ENCODE measurements around the gene KIAA1328. TPM values are rescaled to one million over a fixed set of nuclear protein-coding genes. Genes with fewer than 3 reads are reported as not detected.

The KIAA1328 gene
- total RNA-seq, 4 donors from 2014 or later, result 3.4 to 8.3 (median 6.6) TPM

DNA sequence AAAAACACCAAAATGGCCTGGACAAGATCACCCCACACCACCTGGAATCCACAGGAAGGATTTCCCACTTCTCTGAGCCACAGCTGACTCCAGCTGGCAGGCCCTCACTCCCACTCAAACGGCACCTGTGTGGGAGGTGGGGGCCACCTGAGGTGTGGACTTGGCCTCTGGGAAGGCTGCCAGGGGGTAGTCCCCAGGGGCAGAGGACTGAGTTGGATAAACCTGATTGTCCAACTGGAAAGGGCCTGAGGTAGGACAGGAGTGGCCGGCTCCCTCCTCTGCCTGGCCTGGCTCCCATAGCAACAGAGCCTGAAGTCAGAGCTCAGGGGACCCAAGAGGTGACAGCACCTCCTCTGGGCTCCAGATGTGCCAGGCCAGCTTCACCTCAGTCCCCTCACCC lies 436.5 kb downstream of the KIAA1328 start:
- TF ChIP-seq POLR2A (IDR thresholded peaks at IDR 0.05), result no peak
- TF ChIP-seq, protein P1, sequence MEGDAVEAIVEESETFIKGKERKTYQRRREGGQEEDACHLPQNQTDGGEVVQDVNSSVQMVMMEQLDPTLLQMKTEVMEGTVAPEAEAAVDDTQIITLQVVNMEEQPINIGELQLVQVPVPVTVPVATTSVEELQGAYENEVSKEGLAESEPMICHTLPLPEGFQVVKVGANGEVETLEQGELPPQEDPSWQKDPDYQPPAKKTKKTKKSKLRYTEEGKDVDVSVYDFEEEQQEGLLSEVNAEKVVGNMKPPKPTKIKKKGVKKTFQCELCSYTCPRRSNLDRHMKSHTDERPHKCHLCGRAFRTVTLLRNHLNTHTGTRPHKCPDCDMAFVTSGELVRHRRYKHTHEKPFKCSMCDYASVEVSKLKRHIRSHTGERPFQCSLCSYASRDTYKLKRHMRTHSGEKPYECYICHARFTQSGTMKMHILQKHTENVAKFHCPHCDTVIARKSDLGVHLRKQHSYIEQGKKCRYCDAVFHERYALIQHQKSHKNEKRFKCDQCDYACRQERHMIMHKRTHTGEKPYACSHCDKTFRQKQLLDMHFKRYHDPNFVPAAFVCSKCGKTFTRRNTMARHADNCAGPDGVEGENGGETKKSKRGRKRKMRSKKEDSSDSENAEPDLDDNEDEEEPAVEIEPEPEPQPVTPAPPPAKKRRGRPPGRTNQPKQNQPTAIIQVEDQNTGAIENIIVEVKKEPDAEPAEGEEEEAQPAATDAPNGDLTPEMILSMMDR (IDR thresholded peaks at IDR 0.05 in 4 of 5, conservative IDR thresholded peaks at IDR 0.05 in 1 of 5), result no peak
- Histone ChIP-seq H3K27me3 (peaks cover 0 to 7% (median 0%) of the 10 kb centered on the region in 3 donors), H3K27ac (no peak overlapping the region), H3K9me3 (no peaks in the 10 kb centered on the region), H3K4me3 (no peak overlapping the region), H3K36me3 (no peaks in the 10 kb centered on the region), H3K4me1 (no peaks in the 10 kb centered on the region)
- ATAC-seq (no peak), DNase-seq (no peak)
- intact Hi-C loops (cut with DNase I; ENCODE audit: low total_unique reads) (no loop called here), in situ Hi-C loops (cut with MboI; ENCODE audit: low sequenced_read_pairs in 4 of 4) (no loop called here)

DNA sequence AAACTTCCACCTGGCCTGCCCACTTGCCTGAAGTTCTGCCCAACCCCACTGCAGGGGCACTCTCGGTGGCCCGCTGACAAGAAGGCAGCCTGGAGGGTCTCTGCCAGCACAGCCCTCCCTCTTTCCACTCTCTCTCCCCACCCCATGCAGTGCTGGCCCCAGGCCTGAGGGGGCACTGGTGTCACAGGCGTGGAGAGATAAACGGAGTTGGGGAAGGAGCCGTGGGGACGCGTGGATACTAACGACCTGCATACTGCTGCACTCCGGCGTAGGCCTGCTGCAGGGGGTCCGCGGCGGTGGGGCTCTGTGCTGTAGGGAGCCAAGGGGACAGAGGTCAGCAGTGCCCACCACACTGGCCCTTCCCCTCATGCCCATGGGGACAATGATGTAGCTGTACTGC lies 437.4 kb downstream of the KIAA1328 start:
- in situ Hi-C loops (cut with MboI; ENCODE audit: low sequenced_read_pairs in 4 of 4) (no loop called here), intact Hi-C loops (cut with DNase I; ENCODE audit: low total_unique reads) (no loop called here)
- Histone ChIP-seq H3K9me3 (no peaks in the 10 kb centered on the region), H3K36me3 (no peaks in the 10 kb centered on the region), H3K4me3 (no peak overlapping the region), H3K27ac (no peak overlapping the region), H3K4me1 (no peaks in the 10 kb centered on the region), H3K27me3 (peaks cover 0 to 7% (median 0%) of the 10 kb centered on the region in 3 donors)
- DNase-seq (no peak), ATAC-seq (no peak)
- no peak for TF ChIP-seq POLR2A (IDR thresholded peaks at IDR 0.05)
- TF ChIP-seq, protein P1 (IDR thresholded peaks at IDR 0.05 in 4 of 5, conservative IDR thresholded peaks at IDR 0.05 in 1 of 5), result no peak

DNA sequence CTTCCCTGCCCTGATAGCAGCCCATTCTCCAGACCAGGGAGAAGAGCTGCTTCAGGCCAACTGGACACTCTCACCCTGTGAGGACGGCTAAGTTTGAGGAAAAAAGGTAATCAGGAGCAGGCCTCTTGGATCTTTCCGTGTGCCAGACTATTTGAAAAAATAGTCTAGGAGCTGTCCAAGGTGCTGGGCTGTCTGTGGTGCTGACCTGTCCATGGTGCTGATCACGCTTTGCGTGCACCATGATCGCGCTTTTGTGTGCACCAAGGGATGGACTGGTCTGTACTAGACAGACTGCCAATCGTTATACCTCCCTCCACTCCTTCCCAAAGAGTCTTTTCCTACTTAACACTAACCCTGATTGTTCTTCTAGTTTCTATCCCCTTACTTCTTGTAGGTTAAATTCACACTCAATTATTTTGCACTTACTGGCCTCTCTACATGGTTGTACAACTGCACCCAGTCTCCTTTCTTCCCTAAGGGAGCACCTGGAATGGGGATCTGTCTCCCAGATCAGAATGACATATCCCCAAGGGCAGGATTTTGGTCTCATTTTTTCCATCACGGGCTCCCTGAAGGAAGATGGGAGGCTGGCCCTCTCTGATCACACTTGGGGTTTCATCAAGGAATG lies 441.2 kb downstream of the KIAA1328 start:
- no peak for TF ChIP-seq POLR2A (IDR thresholded peaks at IDR 0.05)
- TF ChIP-seq, protein P1 (IDR thresholded peaks at IDR 0.05 in 4 of 5, conservative IDR thresholded peaks at IDR 0.05 in 1 of 5), result no peak
- Histone ChIP-seq H3K4me3 (no peak overlapping the region), H3K27me3 (peaks cover 7 to 22% (median 17%) of the 10 kb centered on the region in 3 donors), H3K27ac (no peak overlapping the region), H3K4me1 (no peaks in the 10 kb centered on the region), H3K9me3 (no peaks in the 10 kb centered on the region), H3K36me3 (no peaks in the 10 kb centered on the region)
- in situ Hi-C loops (cut with MboI; ENCODE audit: low sequenced_read_pairs in 4 of 4) (no loop called here), intact Hi-C loops (cut with DNase I; ENCODE audit: low total_unique reads) (no loop called here)
- no peak for ATAC-seq
- no peak for DNase-seq

DNA sequence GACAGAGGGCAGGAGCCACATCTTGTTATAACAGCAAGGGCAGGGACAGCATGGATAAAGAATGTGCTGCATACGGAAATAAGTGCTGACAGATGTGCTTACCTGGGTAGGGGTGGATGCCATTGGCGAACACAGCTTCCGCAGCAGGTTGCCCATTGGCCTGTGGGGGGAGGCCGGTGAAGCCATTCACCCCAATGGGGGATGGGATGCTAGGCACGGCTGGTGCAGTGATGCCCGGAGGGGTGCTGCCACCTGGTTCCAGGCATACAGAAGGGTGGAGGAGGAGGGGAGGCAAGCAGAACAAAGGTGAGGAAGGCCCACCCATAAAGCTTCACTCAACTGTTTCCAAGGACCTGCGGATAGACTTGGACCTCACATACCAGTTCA lies 441.7 kb downstream of the KIAA1328 start:
- Histone ChIP-seq H3K27ac (no peak overlapping the region), H3K4me3 (no peak overlapping the region), H3K27me3 (peaks cover 7 to 25% (median 22%) of the 10 kb centered on the region in 3 donors), H3K9me3 (no peaks in the 10 kb centered on the region), H3K36me3 (no peaks in the 10 kb centered on the region), H3K4me1 (no peaks in the 10 kb centered on the region)
- TF ChIP-seq, protein P1 (IDR thresholded peaks at IDR 0.05 in 4 of 5, conservative IDR thresholded peaks at IDR 0.05 in 1 of 5), result no peak
- TF ChIP-seq POLR2A (IDR thresholded peaks at IDR 0.05), result no peak
- intact Hi-C loops (cut with DNase I; ENCODE audit: low total_unique reads), result no loop called here
- in situ Hi-C loops (cut with MboI; ENCODE audit: low sequenced_read_pairs in 4 of 4), result no loop called here
- ATAC-seq, result no peak
- no peak for DNase-seq

DNA sequence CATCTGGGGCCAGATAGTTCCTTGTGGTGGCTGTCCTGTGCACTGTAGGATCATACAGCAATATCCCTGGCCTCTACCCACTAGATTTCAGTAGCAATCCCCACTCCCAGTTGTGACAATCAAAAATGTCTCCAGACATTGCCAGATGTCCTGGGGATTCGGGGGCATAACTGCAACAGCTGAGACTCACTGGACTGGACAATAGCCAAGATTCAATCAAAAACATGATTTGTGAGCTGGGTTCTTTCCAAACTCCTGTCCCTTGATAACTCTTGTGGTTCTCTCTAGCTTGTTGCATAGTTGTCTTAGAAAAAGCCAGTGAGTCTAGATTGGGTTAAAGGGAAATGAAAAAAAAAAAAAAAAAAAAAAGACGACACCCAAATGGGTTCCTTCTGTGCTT lies 443.3 kb downstream of the KIAA1328 start:
- intact Hi-C loops (cut with DNase I; ENCODE audit: low total_unique reads), result no loop called here
- Histone ChIP-seq H3K27ac (no peak overlapping the region), H3K36me3 (no peaks in the 10 kb centered on the region), H3K27me3 (peaks cover 12 to 31% (median 31%) of the 10 kb centered on the region in 3 donors), H3K4me3 (no peak overlapping the region), H3K4me1 (no peaks in the 10 kb centered on the region), H3K9me3 (no peaks in the 10 kb centered on the region)
- TF ChIP-seq POLR2A (IDR thresholded peaks at IDR 0.05), result no peak
- TF ChIP-seq, protein P1 (IDR thresholded peaks at IDR 0.05 in 4 of 5, conservative IDR thresholded peaks at IDR 0.05 in 1 of 5), result no peak
- in situ Hi-C loops (cut with MboI; ENCODE audit: low sequenced_read_pairs in 4 of 4), result no loop called here
- no peak for DNase-seq
- ATAC-seq, result no peak
